Neural progenitor cell (in vitro differentiated cells): ENCODE measurements around the gene CPB2.

Experiments used
- CTCF ChIP-seq: fragments of 200-600 bp; sonication (generic); IDR thresholded peaks from 2 replicates; pipeline ENCODE4 v1.5.1; 2017; ENCODE audit warnings: antibody characterized with exemption, mild to moderate bottlenecking
- EZH2phosphoT487 ChIP-seq: fragments of 200-600 bp; sonication (generic); IDR thresholded peaks from 2 replicates; pipeline ENCODE4 v1.6.1; 2017; ENCODE audit warnings: antibody characterized with exemption

- no peak for TF ChIP-seq CTCF
- no peak for TF ChIP-seq EZH2phosphoT487
These were observed 3.8 kb downstream of the CPB2 start for GRCh38 chr13:46101002-46101401.
